ENCODE measurements around the gene TSPEAR. TPM values are rescaled to one million over a fixed set of nuclear protein-coding genes. Genes with fewer than 3 reads are reported as not detected.

The TSPEAR gene
- total and polyA plus RNA-seq, 7 donors = not detected

GRCh38 chr21:44525391-44526095, 185.8 kb downstream of the TSPEAR start:
- Histone ChIP-seq H3K4me3 (no peak overlapping the region), H3K27me3 (ENCODE audit: insufficient read depth in 3 of 3, low read length in 2 of 3) (peaks cover 0 to 22% (median 5%) of the 10 kb centered on the region in 3 donors), H3K36me3 (ENCODE audit: insufficient read depth in 1 of 2, low read depth in 1 of 2) (no peaks in the 10 kb centered on the region), H3K4me1 (no peaks in the 10 kb centered on the region), H3K27ac (no peak overlapping the region), H3K9me3 (no peaks in the 10 kb centered on the region)
- intact Hi-C loops (cut with DNase I) = no loop called here
- WGBS, 3 donors = 80 to 83% (median 81%) methylated on average over 20 of the region's 20 CpGs
- ATAC-seq = no peak
- DNase-seq = peak in 1 of 2 donors; percentile 33
- no peak for TF ChIP-seq CTCF (IDR thresholded peaks at IDR 0.05)

GRCh38 chr21:44524414-44525371, 186.7 kb downstream of the TSPEAR start:
- H3K4me1 ChIP-seq = no peaks in the 10 kb centered on the region
- no peak for ATAC-seq
- DNase-seq = no peak
- intact Hi-C loops (cut with DNase I) = no loop called here
- peaks cover 0 to 20% (median 10%) of the 10 kb centered on the region in 3 donors for H3K27me3 ChIP-seq (ENCODE audit: insufficient read depth in 3 of 3, low read length in 2 of 3)
- no peak overlapping the region for H3K27ac ChIP-seq
- H3K4me3 ChIP-seq = no peak overlapping the region
- TF ChIP-seq CTCF (IDR thresholded peaks at IDR 0.05) = no peak
- WGBS, 3 donors = 78 to 87% (median 80%) methylated on average over 2 of the region's 2 CpGs
- H3K9me3 ChIP-seq = no peaks in the 10 kb centered on the region
- H3K36me3 ChIP-seq (ENCODE audit: insufficient read depth in 1 of 2, low read depth in 1 of 2) = no peaks in the 10 kb centered on the region

GRCh38 chr21:44523567-44524413, 187.6 kb downstream of the TSPEAR start:
- Histone ChIP-seq H3K4me3 (no peak overlapping the region), H3K27ac (no peak overlapping the region), H3K36me3 (ENCODE audit: insufficient read depth in 1 of 2, low read depth in 1 of 2) (no peaks in the 10 kb centered on the region), H3K4me1 (no peaks in the 10 kb centered on the region), H3K9me3 (no peaks in the 10 kb centered on the region), H3K27me3 (ENCODE audit: insufficient read depth in 3 of 3, low read length in 2 of 3) (peaks cover 0 to 20% (median 10%) of the 10 kb centered on the region in 3 donors)
- ATAC-seq = no peak
- 64 to 90% (median 87%) methylated on average over 1 of the region's 1 CpG for WGBS, 3 donors
- TF ChIP-seq CTCF (IDR thresholded peaks at IDR 0.05) = no peak
- intact Hi-C loops (cut with DNase I) = no loop called here
- no peak for DNase-seq

GRCh38 chr21:44522753-44523204, 188.6 kb downstream of the TSPEAR start:
- 0 to 17% (median 13%) methylated on average over 1 of the region's 1 CpG for WGBS, 3 donors
- H3K27ac ChIP-seq = no peak overlapping the region
- peaks cover 0 to 17% (median 12%) of the 10 kb centered on the region in 3 donors for H3K27me3 ChIP-seq (ENCODE audit: insufficient read depth in 3 of 3, low read length in 2 of 3)
- H3K4me1 ChIP-seq = no peaks in the 10 kb centered on the region
- no peak for DNase-seq
- ATAC-seq = no peak
- intact Hi-C loops (cut with DNase I) = no loop called here
- no peaks in the 10 kb centered on the region for H3K9me3 ChIP-seq
- no peak overlapping the region for H3K4me3 ChIP-seq
- H3K36me3 ChIP-seq (ENCODE audit: insufficient read depth in 1 of 2, low read depth in 1 of 2) = no peaks in the 10 kb centered on the region
- no peak for TF ChIP-seq CTCF (IDR thresholded peaks at IDR 0.05)

All from psoas muscle (tissue), 8 donors.